ENCODE results near the gene NPAS4. TPM values are rescaled to one million over a fixed set of nuclear protein-coding genes. Genes with fewer than 3 reads are reported as not detected.
"Not testable (repeated sequence)": the region's sequence is repeated elsewhere in the genome, so short reads cannot be mapped to it uniquely, and the experiment has no call there.

The NPAS4 gene
- polyA plus RNA-seq, 2 donors = 0.16 to 0.31 TPM

GRCh38 chr11:66464116-66464515, 43.3 kb downstream of the NPAS4 start:
- not testable (repeated sequence) for H3K4me3 ChIP-seq (ENCODE audit: low read depth in 1 of 2, low read length in 2 of 2); H3K27me3 ChIP-seq (ENCODE audit: control insufficient read depth in 1 of 2, insufficient read depth in 2 of 2, low read length in 2 of 2); H3K9me3 ChIP-seq (ENCODE audit: control insufficient read depth in 2 of 2, insufficient read depth in 1 of 2, low read depth in 1 of 2, low read length in 1 of 2); H3K27ac ChIP-seq (ENCODE audit: low read depth in 2 of 2, low read length in 1 of 2); H3K4me1 ChIP-seq (ENCODE audit: control insufficient read depth in 2 of 2, insufficient read depth in 2 of 2, low read length in 1 of 2); H3K36me3 ChIP-seq (ENCODE audit: control insufficient read depth in 2 of 2, insufficient read depth in 2 of 2, low read length in 1 of 2)
- 81 to 91% methylated on average over 5 of the region's 5 CpGs for WGBS, 2 donors

DNA sequence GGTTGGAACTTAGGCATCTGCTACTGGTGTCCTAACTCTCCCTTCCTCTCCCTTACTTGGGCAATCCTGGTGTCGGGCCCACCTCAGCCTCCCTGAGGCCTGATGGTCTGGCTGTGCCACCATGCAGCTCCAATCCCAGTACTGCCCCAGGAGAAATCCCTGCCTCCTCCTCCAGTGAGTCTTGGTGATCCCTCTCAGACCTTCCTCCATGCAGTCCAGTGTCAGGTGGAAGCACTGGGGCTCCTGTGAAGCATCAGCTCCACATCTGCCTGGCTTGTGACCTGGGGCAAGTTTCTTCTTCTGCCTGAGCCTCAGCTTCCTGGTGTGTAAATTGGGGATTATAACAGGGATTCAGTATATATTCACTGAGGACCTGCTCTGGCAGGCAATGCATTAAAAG, 44.1 kb downstream of the NPAS4 start:
- 92 to 93% methylated on average over 1 of the region's 1 CpG for WGBS, 2 donors
- Histone ChIP-seq H3K27me3 (ENCODE audit: control insufficient read depth in 1 of 2, insufficient read depth in 2 of 2, low read length in 2 of 2) (no peaks in the 10 kb centered on the region), H3K36me3 (ENCODE audit: control insufficient read depth in 2 of 2, insufficient read depth in 2 of 2, low read length in 1 of 2) (no peaks in the 10 kb centered on the region), H3K27ac (ENCODE audit: low read depth in 2 of 2, low read length in 1 of 2) (no peak overlapping the region), H3K4me1 (ENCODE audit: control insufficient read depth in 2 of 2, insufficient read depth in 2 of 2, low read length in 1 of 2) (peaks cover 0 to 3% of the 10 kb centered on the region in 2 donors), H3K4me3 (ENCODE audit: low read depth in 1 of 2, low read length in 2 of 2) (no peak overlapping the region), H3K9me3 (ENCODE audit: control insufficient read depth in 2 of 2, insufficient read depth in 1 of 2, low read depth in 1 of 2, low read length in 1 of 2) (no peaks in the 10 kb centered on the region)

- Histone ChIP-seq H3K9me3 (ENCODE audit: control insufficient read depth in 2 of 2, insufficient read depth in 1 of 2, low read depth in 1 of 2, low read length in 1 of 2) (no peaks in the 10 kb centered on the region), H3K4me1 (ENCODE audit: control insufficient read depth in 2 of 2, insufficient read depth in 2 of 2, low read length in 1 of 2) (peaks cover 0 to 3% of the 10 kb centered on the region in 2 donors), H3K4me3 (ENCODE audit: low read depth in 1 of 2, low read length in 2 of 2) (peak overlapping the region in 1 of 2 donors; percentile 86), H3K36me3 (ENCODE audit: control insufficient read depth in 2 of 2, insufficient read depth in 2 of 2, low read length in 1 of 2) (peaks cover 0 to 2% of the 10 kb centered on the region in 2 donors), H3K27me3 (ENCODE audit: control insufficient read depth in 1 of 2, insufficient read depth in 2 of 2, low read length in 2 of 2) (no peaks in the 10 kb centered on the region), H3K27ac (ENCODE audit: low read depth in 2 of 2, low read length in 1 of 2) (peak overlapping the region in 1 of 2 donors; percentile 81)
- whole genome bisulfite sequencing, 2 donors = 39 to 49% methylated on average over 19 of the region's 19 CpGs
Observed at GRCh38 chr11:66465373-66466224, 44.8 kb downstream of the NPAS4 start.

DNA sequence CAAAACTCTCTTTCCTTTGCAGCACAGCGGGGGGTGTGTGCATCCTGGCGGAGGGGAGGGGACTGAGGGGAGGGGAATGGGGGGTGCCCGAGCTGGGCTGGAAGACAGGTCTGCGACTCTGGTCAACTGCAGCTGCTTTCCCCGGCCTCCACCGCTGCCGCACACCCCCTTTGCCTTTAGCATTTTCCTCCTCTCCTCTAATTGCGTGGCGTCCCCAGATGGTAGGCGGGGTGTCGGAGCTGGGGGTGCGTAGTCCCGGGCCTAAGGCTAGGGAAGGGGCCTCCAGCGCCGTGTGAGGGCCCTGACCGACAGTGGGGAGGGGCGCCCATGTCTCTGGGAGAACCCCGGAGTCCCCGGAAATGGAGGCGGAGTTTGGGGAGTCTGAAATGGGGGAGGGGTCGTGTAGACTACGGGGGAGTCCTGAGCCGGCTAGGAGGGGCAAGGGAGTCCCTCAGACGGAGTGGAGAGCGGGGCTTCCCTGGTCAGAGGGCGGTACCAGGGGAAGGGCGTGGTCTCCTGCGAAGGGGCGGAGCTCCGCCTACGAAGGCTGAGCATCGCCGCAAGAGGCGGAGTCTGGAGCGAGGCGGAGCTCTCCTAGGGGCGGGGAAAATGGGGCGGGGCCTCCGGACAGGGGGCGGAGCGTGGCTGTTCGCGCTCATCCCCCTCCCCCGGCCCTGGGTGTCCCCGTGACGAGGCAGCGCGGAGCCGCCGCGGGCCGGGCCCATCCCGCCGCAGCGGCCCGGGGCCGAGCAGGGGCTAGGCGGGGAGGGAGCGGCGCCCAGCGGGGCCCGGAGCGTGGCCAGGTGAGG, 45.6 kb downstream of the NPAS4 start, which contains the start of gene PELI3:
Gene PELI3, plus strand, starts transcription at position 681 of the 809 bp plus-strand sequence. CDS start 1,224 bp downstream, outside the sequence.
- H3K36me3 ChIP-seq (ENCODE audit: control insufficient read depth in 2 of 2, insufficient read depth in 2 of 2, low read length in 1 of 2) = peaks cover 0 to 4% of the 10 kb centered on the region in 2 donors
- 1% methylated on average over 34 to 63 of the region's 63 CpGs for WGBS, 2 donors
- peak within 1 kb of the TSS; percentile 61 to 81 for H3K27ac ChIP-seq (ENCODE audit: low read depth in 2 of 2, low read length in 1 of 2)
- H3K27me3 ChIP-seq (ENCODE audit: control insufficient read depth in 1 of 2, insufficient read depth in 2 of 2, low read length in 2 of 2) = no peaks in the 10 kb centered on the region
- no peaks in the 10 kb centered on the region for H3K9me3 ChIP-seq (ENCODE audit: control insufficient read depth in 2 of 2, insufficient read depth in 1 of 2, low read depth in 1 of 2, low read length in 1 of 2)
- peak within 1 kb of the TSS; percentile 75 to 86 for H3K4me3 ChIP-seq (ENCODE audit: low read depth in 1 of 2, low read length in 2 of 2)
- H3K4me1 ChIP-seq (ENCODE audit: control insufficient read depth in 2 of 2, insufficient read depth in 2 of 2, low read length in 1 of 2) = peaks cover 0 to 3% of the 10 kb centered on the region in 2 donors

- no peaks in the 10 kb centered on the region for H3K27me3 ChIP-seq (ENCODE audit: control insufficient read depth in 1 of 2, insufficient read depth in 2 of 2, low read length in 2 of 2)
- H3K4me3 ChIP-seq (ENCODE audit: low read depth in 1 of 2, low read length in 2 of 2) = peak overlapping the region; percentile 75 to 86
- no peaks in the 10 kb centered on the region for H3K9me3 ChIP-seq (ENCODE audit: control insufficient read depth in 2 of 2, insufficient read depth in 1 of 2, low read depth in 1 of 2, low read length in 1 of 2)
- H3K36me3 ChIP-seq (ENCODE audit: control insufficient read depth in 2 of 2, insufficient read depth in 2 of 2, low read length in 1 of 2) = peaks cover 0 to 4% of the 10 kb centered on the region in 2 donors
- peaks cover 0 to 3% of the 10 kb centered on the region in 2 donors for H3K4me1 ChIP-seq (ENCODE audit: control insufficient read depth in 2 of 2, insufficient read depth in 2 of 2, low read length in 1 of 2)
- peak overlapping the region; percentile 46 to 69 for H3K27ac ChIP-seq (ENCODE audit: low read depth in 2 of 2, low read length in 1 of 2)
- 2 to 3% methylated on average over 39 to 72 of the region's 72 CpGs for WGBS, 2 donors
Observed at GRCh38 chr11:66467034-66467659, 46.3 kb downstream of the NPAS4 start.

DNA sequence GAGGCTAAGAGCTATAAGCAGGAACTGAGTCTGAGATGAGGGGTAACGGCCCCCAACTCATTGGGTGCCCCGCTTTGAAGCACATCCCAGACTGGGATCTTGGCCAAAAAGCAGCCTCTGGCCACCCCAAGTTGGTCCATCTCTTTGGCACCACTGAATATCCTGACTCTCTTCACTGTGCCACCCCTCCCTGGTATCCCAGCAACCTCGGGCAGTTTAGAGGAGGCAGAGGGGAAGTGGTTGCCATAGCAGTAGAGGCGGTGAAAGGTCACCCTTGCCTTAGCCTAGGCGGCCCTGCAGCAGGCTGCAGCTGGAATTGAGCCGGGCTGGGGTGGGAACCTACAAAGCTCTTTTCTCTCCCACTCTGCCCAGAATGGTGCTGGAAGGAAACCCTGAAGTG, 46.9 kb downstream of the NPAS4 start:
- Histone ChIP-seq H3K4me3 (ENCODE audit: low read depth in 1 of 2, low read length in 2 of 2) (peak overlapping the region in 1 of 2 donors; percentile 86), H3K27me3 (ENCODE audit: control insufficient read depth in 1 of 2, insufficient read depth in 2 of 2, low read length in 2 of 2) (no peaks in the 10 kb centered on the region), H3K27ac (ENCODE audit: low read depth in 2 of 2, low read length in 1 of 2) (no peak overlapping the region), H3K9me3 (ENCODE audit: control insufficient read depth in 2 of 2, insufficient read depth in 1 of 2, low read depth in 1 of 2, low read length in 1 of 2) (no peaks in the 10 kb centered on the region), H3K4me1 (ENCODE audit: control insufficient read depth in 2 of 2, insufficient read depth in 2 of 2, low read length in 1 of 2) (peaks cover 0 to 3% of the 10 kb centered on the region in 2 donors), H3K36me3 (ENCODE audit: control insufficient read depth in 2 of 2, insufficient read depth in 2 of 2, low read length in 1 of 2) (peaks cover 0 to 4% of the 10 kb centered on the region in 2 donors)
- WGBS, 2 donors = 31 to 39% methylated on average over 6 of the region's 6 CpGs

- Histone ChIP-seq H3K4me3 (ENCODE audit: low read depth in 1 of 2, low read length in 2 of 2) (no peak overlapping the region), H3K4me1 (ENCODE audit: control insufficient read depth in 2 of 2, insufficient read depth in 2 of 2, low read length in 1 of 2) (peaks cover 3% of the 10 kb centered on the region in 2 donors), H3K27me3 (ENCODE audit: control insufficient read depth in 1 of 2, insufficient read depth in 2 of 2, low read length in 2 of 2) (no peaks in the 10 kb centered on the region), H3K36me3 (ENCODE audit: control insufficient read depth in 2 of 2, insufficient read depth in 2 of 2, low read length in 1 of 2) (peaks cover 0 to 13% of the 10 kb centered on the region in 2 donors), H3K9me3 (ENCODE audit: control insufficient read depth in 2 of 2, insufficient read depth in 1 of 2, low read depth in 1 of 2, low read length in 1 of 2) (no peaks in the 10 kb centered on the region), H3K27ac (ENCODE audit: low read depth in 2 of 2, low read length in 1 of 2) (no peak overlapping the region)
- WGBS, 2 donors = 84 to 93% methylated on average over 6 of the region's 6 CpGs
Observed at GRCh38 chr11:66468691-66469090, 47.9 kb downstream of the NPAS4 start.

- H3K36me3 ChIP-seq (ENCODE audit: control insufficient read depth in 2 of 2, insufficient read depth in 2 of 2, low read length in 1 of 2) = peaks cover 0 to 13% of the 10 kb centered on the region in 2 donors
- no peak overlapping the region for H3K27ac ChIP-seq (ENCODE audit: low read depth in 2 of 2, low read length in 1 of 2)
- H3K4me3 ChIP-seq (ENCODE audit: low read depth in 1 of 2, low read length in 2 of 2) = no peak overlapping the region
- no peaks in the 10 kb centered on the region for H3K27me3 ChIP-seq (ENCODE audit: control insufficient read depth in 1 of 2, insufficient read depth in 2 of 2, low read length in 2 of 2)
- peaks cover 3 to 5% of the 10 kb centered on the region in 2 donors for H3K4me1 ChIP-seq (ENCODE audit: control insufficient read depth in 2 of 2, insufficient read depth in 2 of 2, low read length in 1 of 2)
- H3K9me3 ChIP-seq (ENCODE audit: control insufficient read depth in 2 of 2, insufficient read depth in 1 of 2, low read depth in 1 of 2, low read length in 1 of 2) = no peaks in the 10 kb centered on the region
- WGBS, 2 donors = 90 to 100% methylated on average over 1 of the region's 1 CpG
Observed at GRCh38 chr11:66469441-66469840, 48.6 kb downstream of the NPAS4 start.

DNA sequence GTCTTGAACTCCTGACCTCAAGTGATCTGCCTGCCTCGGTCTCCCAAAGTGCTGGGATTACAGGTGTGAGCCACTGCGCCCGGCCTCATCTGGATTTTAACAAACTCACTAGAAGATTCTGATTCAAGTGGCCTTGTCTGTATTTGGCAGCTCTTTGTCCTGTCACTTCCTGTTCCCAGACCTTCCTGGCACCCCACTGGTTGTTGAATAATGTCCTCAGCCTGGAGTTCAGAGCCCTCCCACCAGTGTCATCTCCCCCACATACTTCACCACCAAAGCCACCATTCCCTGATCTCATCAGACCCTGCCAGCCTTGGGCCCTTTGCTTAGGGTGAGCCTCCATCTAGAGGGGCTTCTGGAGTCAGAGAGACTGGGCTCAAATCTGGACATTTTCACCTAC, 49.2 kb downstream of the NPAS4 start:
- Histone ChIP-seq H3K4me1 (ENCODE audit: control insufficient read depth in 2 of 2, insufficient read depth in 2 of 2, low read length in 1 of 2) (peaks cover 3 to 5% of the 10 kb centered on the region in 2 donors), H3K36me3 (ENCODE audit: control insufficient read depth in 2 of 2, insufficient read depth in 2 of 2, low read length in 1 of 2) (peaks cover 0 to 14% of the 10 kb centered on the region in 2 donors), H3K4me3 (ENCODE audit: low read depth in 1 of 2, low read length in 2 of 2) (no peak overlapping the region), H3K9me3 (ENCODE audit: control insufficient read depth in 2 of 2, insufficient read depth in 1 of 2, low read depth in 1 of 2, low read length in 1 of 2) (no peaks in the 10 kb centered on the region), H3K27me3 (ENCODE audit: control insufficient read depth in 1 of 2, insufficient read depth in 2 of 2, low read length in 2 of 2) (no peaks in the 10 kb centered on the region), H3K27ac (ENCODE audit: low read depth in 2 of 2, low read length in 1 of 2) (no peak overlapping the region)
- WGBS, 2 donors = 87 to 90% methylated on average over 3 of the region's 3 CpGs

All from esophagus (tissue), 2 donors.